Measurements from ENCODE around the gene CCNB1.
A peak's percentile ranks its signal among the peaks of the same experiment; 100 is the strongest.

The CCNB1 gene
- long read RNA-seq, transcript CCNB1-201 (9 exons, 2,169 nt): major isoform, 594 of 627 reads
- long read RNA-seq, partial matches to known transcripts: 10 of 627 reads
- long read RNA-seq, other reads (novel, unspliced or antisense): 20 of 627 reads

DNA sequence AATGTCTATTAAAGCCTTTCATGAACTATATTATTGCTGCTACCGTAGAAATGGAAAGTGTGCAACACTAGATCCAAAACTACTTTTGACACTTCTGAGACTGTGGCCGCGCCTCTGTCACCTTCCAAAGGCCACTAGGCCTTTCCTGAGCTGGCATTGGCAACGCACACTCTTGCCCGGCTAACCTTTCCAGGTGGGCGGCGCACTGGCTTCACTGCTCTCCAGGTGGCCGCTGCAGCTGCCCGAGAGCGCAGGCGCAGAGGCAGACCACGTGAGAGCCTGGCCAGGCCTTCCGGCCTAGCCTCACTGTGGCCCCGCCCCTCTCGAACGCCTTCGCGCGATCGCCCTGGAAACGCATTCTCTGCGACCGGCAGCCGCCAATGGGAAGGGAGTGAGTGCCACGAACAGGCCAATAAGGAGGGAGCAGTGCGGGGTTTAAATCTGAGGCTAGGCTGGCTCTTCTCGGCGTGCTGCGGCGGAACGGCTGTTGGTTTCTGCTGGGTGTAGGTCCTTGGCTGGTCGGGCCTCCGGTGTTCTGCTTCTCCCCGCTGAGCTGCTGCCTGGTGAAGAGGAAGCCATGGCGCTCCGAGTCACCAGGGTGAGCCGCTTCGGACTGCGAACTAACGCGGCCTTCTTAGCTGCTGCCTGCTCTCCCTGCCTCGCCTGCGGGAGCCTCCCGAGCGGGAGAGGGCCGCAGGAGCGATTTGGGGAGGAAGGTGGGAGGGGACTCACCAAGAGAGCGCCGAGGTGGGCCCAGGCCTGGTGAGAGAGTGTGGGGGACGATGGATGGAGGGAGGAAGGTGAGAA is at the start of gene CCNB1:
CCNB1 (plus strand) TSS at position 465 of the 807 bp plus-strand sequence; CDS start at position 578, 113 bp downstream.
- Histone ChIP-seq H3K27ac (replicated peaks) (peak within 1 kb of the TSS; percentile 91), H3K4me3 (replicated peaks; ENCODE audit: insufficient read depth, low read length) (peak within 1 kb of the TSS; percentile 74), H3K27me3 (ENCODE audit: insufficient read depth, poor library complexity, severe bottlenecking) (no peaks in the 10 kb centered on the region)
- peak; percentile 58 for TF ChIP-seq POLR2AphosphoS5 (IDR thresholded peaks at IDR 0.05; ENCODE audit: low read depth)
- TF ChIP-seq GABPA (IDR thresholded peaks at IDR 0.05; ENCODE audit: low read depth): no peak
- TF ChIP-seq, protein P1, sequence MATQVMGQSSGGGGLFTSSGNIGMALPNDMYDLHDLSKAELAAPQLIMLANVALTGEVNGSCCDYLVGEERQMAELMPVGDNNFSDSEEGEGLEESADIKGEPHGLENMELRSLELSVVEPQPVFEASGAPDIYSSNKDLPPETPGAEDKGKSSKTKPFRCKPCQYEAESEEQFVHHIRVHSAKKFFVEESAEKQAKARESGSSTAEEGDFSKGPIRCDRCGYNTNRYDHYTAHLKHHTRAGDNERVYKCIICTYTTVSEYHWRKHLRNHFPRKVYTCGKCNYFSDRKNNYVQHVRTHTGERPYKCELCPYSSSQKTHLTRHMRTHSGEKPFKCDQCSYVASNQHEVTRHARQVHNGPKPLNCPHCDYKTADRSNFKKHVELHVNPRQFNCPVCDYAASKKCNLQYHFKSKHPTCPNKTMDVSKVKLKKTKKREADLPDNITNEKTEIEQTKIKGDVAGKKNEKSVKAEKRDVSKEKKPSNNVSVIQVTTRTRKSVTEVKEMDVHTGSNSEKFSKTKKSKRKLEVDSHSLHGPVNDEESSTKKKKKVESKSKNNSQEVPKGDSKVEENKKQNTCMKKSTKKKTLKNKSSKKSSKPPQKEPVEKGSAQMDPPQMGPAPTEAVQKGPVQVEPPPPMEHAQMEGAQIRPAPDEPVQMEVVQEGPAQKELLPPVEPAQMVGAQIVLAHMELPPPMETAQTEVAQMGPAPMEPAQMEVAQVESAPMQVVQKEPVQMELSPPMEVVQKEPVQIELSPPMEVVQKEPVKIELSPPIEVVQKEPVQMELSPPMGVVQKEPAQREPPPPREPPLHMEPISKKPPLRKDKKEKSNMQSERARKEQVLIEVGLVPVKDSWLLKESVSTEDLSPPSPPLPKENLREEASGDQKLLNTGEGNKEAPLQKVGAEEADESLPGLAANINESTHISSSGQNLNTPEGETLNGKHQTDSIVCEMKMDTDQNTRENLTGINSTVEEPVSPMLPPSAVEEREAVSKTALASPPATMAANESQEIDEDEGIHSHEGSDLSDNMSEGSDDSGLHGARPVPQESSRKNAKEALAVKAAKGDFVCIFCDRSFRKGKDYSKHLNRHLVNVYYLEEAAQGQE (IDR thresholded peaks at IDR 0.05; ENCODE audit: insufficient replicate concordance, low read depth): no peak
- no peak for TF ChIP-seq CTCF (IDR thresholded peaks at IDR 0.05; ENCODE audit: insufficient read depth, low read length)
- DNase-seq (ENCODE audit: low read depth in 1 of 2, low spot score in 1 of 2): peak; percentile 78 to 94

DNA sequence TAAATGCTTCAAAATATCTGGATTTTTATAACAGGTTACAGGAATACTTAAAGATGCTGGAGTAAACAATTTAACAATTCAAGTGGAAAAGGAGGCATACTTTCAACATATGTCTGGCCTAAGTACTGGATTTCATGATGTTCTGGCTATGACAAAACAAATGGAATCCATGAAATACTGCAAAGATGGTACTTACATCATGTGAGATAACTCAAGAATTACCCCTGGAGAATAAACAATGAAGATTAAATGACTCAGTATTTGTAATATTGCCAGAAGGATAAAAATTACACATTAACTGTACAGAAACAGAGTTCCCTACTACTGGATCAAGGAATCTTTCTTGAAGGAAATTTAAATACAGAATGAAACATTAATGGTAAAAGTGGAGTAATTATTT is 37.5 kb upstream of the CCNB1 start:
- H3K27me3 ChIP-seq (ENCODE audit: insufficient read depth, poor library complexity, severe bottlenecking): no peaks in the 10 kb centered on the region
- no peak overlapping the region for H3K4me3 ChIP-seq (replicated peaks; ENCODE audit: insufficient read depth, low read length)
- no peak overlapping the region for H3K27ac ChIP-seq (replicated peaks)
- no peak for DNase-seq (ENCODE audit: low read depth in 1 of 2, low spot score in 1 of 2)
- TF ChIP-seq GABPA (IDR thresholded peaks at IDR 0.05; ENCODE audit: low read depth) (no peak), CTCF (IDR thresholded peaks at IDR 0.05; ENCODE audit: insufficient read depth, low read length) (no peak), POLR2AphosphoS5 (IDR thresholded peaks at IDR 0.05; ENCODE audit: low read depth) (no peak), SPI1 (IDR thresholded peaks at IDR 0.05; ENCODE audit: borderline replicate concordance, low read depth) (no peak)
- TF ChIP-seq, protein P1 (IDR thresholded peaks at IDR 0.05; ENCODE audit: insufficient replicate concordance, low read depth): no peak

DNA sequence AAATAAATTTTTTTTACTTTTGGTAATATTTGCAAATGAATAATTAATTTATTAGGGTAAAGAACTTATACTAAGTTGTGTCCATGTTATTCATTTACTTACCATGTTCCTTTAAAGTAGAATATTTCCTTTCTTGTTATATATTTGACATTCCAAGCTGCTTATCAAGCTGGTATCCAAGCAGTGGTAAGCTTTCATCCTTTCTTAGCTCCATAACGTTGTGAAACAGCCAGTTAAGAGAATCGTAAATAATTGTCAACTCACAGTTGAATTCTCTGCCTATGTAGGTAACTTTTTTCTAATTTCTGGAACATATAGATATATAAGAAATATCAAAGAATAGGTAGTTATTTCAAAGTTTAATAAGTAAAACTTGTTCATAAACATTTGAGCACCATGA is 36.7 kb upstream of the CCNB1 start:
- Histone ChIP-seq H3K4me3 (replicated peaks; ENCODE audit: insufficient read depth, low read length) (no peak overlapping the region), H3K27ac (replicated peaks) (no peak overlapping the region), H3K27me3 (ENCODE audit: insufficient read depth, poor library complexity, severe bottlenecking) (no peaks in the 10 kb centered on the region)
- DNase-seq (ENCODE audit: low read depth in 1 of 2, low spot score in 1 of 2): no peak
- TF ChIP-seq GABPA (IDR thresholded peaks at IDR 0.05; ENCODE audit: low read depth): no peak
- no peak for TF ChIP-seq CTCF (IDR thresholded peaks at IDR 0.05; ENCODE audit: insufficient read depth, low read length)
- TF ChIP-seq, protein P1 (IDR thresholded peaks at IDR 0.05; ENCODE audit: insufficient replicate concordance, low read depth): no peak
- TF ChIP-seq SPI1 (IDR thresholded peaks at IDR 0.05; ENCODE audit: borderline replicate concordance, low read depth): no peak
- TF ChIP-seq POLR2AphosphoS5 (IDR thresholded peaks at IDR 0.05; ENCODE audit: low read depth): no peak

Measured in HL-60 (cell line).